Upper lobe of right lung (tissue), 1 donor: ENCODE data around the gene PSMD14. TPM values are rescaled to one million over a fixed set of nuclear protein-coding genes. Genes with fewer than 3 reads are reported as not detected.
"Not testable (repeated sequence)": the region's sequence is repeated elsewhere in the genome, so short reads cannot be mapped to it uniquely, and the experiment has no call there.

Experiments used
- ATAC-seq: fragments of 200-7000 bp; cut with Tn5 transposase; one replicate; pipeline ENCODE4 v1.9.1; 2020; ENCODE audit warnings: mild to moderate bottlenecking, moderate library complexity
- DNase-seq: peaks from one replicate; pipeline ENCODE4 v3.0.0-alpha.2; 2020
- H3K27ac ChIP-seq: fragments of 200-600 bp; one replicate; pipeline ENCODE4 v1.8.0; 2022
- H3K27me3 ChIP-seq: fragments of 200-600 bp; one replicate; pipeline ENCODE4 v1.8.0; 2022; ENCODE audit warnings: mild to moderate bottlenecking
- H3K36me3 ChIP-seq: fragments of 200-600 bp; one replicate; pipeline ENCODE4 v1.8.0; 2022
- H3K4me1 ChIP-seq: fragments of 200-600 bp; one replicate; pipeline ENCODE4 v1.8.0; 2022
- H3K4me3 ChIP-seq: fragments of 200-600 bp; one replicate; pipeline ENCODE4 v1.8.0; 2022; ENCODE audit warnings: mild to moderate bottlenecking
- H3K9me3 ChIP-seq: fragments of 200-600 bp; one replicate; pipeline ENCODE4 v1.8.0; 2022
- intact Hi-C: fragments of 100-400 bp; cut with DNase I; formaldehyde crosslinking; loops from one replicate; pipeline ENCODE4 v1.11.0; 2022
- long read RNA-seq: library from polyadenylated mRNA; unstranded; transcript quantifications from one replicate; pipeline ENCODE4 v2.0.0, GENCODE V29; 2021
- total RNA-seq: library from RNA; stranded (reverse); fragmentation: NEBNext Ultra II Directional; extraction: Animal tissue kit (Norgen Biotek cat#: 25700); gene quantifications from one replicate; pipeline ENCODE4 v1.2.1, GENCODE V29; 2021
- TF ChIP-seq, protein P1 (sequence below): fragments of 200-600 bp; IDR thresholded peaks from one replicate; pipeline ENCODE4 v1.8.0; 2022; ENCODE audit warnings: antibody characterized with exemption
- donor health status: DM: no; HTN: yes; CAD: no; lungs with severe emphysema.

The PSMD14 gene
- 33.0 TPM for total RNA-seq
- long read RNA-seq, transcript PSMD14-201 (12 exons, 1,954 nt) = major isoform, 64 of 70 reads
- long read RNA-seq, partial matches to known transcripts = 2 of 70 reads
- long read RNA-seq, other reads (novel, unspliced or antisense) = 3 of 70 reads

- Histone ChIP-seq H3K27me3 (no peaks in the 10 kb centered on the region), H3K27ac (peak within 1 kb of the TSS; percentile 89), H3K4me3 (peak within 1 kb of the TSS; percentile 79), H3K4me1 (peaks cover 15% of the 10 kb centered on the region), H3K9me3 (no peaks in the 10 kb centered on the region), H3K36me3 (no peaks in the 10 kb centered on the region)
- TF ChIP-seq, protein P1, sequence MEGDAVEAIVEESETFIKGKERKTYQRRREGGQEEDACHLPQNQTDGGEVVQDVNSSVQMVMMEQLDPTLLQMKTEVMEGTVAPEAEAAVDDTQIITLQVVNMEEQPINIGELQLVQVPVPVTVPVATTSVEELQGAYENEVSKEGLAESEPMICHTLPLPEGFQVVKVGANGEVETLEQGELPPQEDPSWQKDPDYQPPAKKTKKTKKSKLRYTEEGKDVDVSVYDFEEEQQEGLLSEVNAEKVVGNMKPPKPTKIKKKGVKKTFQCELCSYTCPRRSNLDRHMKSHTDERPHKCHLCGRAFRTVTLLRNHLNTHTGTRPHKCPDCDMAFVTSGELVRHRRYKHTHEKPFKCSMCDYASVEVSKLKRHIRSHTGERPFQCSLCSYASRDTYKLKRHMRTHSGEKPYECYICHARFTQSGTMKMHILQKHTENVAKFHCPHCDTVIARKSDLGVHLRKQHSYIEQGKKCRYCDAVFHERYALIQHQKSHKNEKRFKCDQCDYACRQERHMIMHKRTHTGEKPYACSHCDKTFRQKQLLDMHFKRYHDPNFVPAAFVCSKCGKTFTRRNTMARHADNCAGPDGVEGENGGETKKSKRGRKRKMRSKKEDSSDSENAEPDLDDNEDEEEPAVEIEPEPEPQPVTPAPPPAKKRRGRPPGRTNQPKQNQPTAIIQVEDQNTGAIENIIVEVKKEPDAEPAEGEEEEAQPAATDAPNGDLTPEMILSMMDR = no peak
- intact Hi-C loops = no loop called here
- ATAC-seq = peak; percentile 99
- peak; percentile 96 for DNase-seq
Measured at GRCh38 chr2:161308178-161308955, at the start of gene PSMD14. Gene PSMD14 (plus strand): TSS chr2:161308425. CDS start chr2:161318826, 10,401 bp downstream.

- ATAC-seq (no peak), DNase-seq (no peak)
- no peaks in the 10 kb centered on the region for H3K9me3 ChIP-seq
- H3K4me3 ChIP-seq = no peak overlapping the region
- no peak overlapping the region for H3K27ac ChIP-seq
- no peaks in the 10 kb centered on the region for H3K4me1 ChIP-seq
- H3K36me3 ChIP-seq = no peaks in the 10 kb centered on the region
- TF ChIP-seq, protein P1 = no peak
- no peaks in the 10 kb centered on the region for H3K27me3 ChIP-seq
- intact Hi-C loops = no loop called here
Measured at GRCh38 chr2:161265874-161266273, 42.4 kb upstream of the PSMD14 start.

GRCh38 chr2:161269111-161269510, 39.1 kb upstream of the PSMD14 start:
- intact Hi-C loops = no loop called here
- H3K4me3 ChIP-seq = no peak overlapping the region

DNA sequence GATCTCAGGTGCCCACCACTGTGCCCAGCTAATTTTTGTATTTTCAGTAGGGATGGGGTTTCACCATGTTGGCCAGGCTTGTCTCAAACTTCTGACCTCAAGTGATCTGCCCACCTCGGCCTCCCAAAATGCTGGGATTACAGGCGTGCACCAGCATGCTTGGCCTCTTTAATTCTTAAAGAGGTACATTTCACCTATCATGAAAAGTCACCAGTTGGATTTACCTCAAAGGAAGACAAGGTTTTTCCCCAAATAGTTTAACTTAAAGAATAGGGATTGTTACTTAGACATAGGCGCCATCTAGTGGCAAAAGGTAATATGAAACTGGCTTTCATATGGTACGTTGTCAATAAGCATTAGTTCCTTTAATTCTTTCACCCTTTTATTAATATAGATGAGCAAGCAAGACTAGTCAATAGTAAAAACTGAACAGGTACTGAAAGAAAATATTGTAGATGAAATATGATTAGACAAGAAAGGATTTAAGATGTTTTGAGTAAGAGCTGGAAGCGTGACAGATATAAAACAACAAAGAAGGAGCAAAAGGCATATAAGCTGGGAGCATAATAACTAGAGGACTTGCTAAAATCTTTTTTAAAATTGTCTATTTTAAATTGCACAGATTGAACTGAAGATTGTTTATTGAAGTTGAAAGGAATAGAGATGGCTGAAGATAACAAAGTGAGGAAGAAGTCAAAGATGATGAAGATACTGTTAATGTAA, 35.0 kb upstream of the PSMD14 start:
- Histone ChIP-seq H3K9me3 (no peaks in the 10 kb centered on the region), H3K27ac (no peak overlapping the region), H3K36me3 (no peaks in the 10 kb centered on the region), H3K27me3 (no peaks in the 10 kb centered on the region), H3K4me3 (no peak overlapping the region), H3K4me1 (no peaks in the 10 kb centered on the region)
- no peak for DNase-seq
- intact Hi-C loops = no loop called here
- TF ChIP-seq, protein P1 = peak; percentile 81
- ATAC-seq = peak; percentile 62

More at GRCh38 chr2:161269111-161269510, 39.1 kb upstream of the PSMD14 start:
- no peak overlapping the region for H3K27ac ChIP-seq
- H3K9me3 ChIP-seq = no peaks in the 10 kb centered on the region
- TF ChIP-seq, protein P1 = no peak
- H3K27me3 ChIP-seq = no peaks in the 10 kb centered on the region
- H3K36me3 ChIP-seq = no peaks in the 10 kb centered on the region
- ATAC-seq (no peak), DNase-seq (no peak)
- H3K4me1 ChIP-seq = no peaks in the 10 kb centered on the region

- DNase-seq, H3K4me1 ChIP-seq, H3K9me3 ChIP-seq, H3K4me3 ChIP-seq, intact Hi-C loops, ATAC-seq, H3K36me3 ChIP-seq, H3K27ac ChIP-seq: not testable (repeated sequence)
- H3K27me3 ChIP-seq = peaks cover 12% of the 10 kb centered on the region
Measured at GRCh38 chr2:161278564-161279229, 29.5 kb upstream of the PSMD14 start.

DNA sequence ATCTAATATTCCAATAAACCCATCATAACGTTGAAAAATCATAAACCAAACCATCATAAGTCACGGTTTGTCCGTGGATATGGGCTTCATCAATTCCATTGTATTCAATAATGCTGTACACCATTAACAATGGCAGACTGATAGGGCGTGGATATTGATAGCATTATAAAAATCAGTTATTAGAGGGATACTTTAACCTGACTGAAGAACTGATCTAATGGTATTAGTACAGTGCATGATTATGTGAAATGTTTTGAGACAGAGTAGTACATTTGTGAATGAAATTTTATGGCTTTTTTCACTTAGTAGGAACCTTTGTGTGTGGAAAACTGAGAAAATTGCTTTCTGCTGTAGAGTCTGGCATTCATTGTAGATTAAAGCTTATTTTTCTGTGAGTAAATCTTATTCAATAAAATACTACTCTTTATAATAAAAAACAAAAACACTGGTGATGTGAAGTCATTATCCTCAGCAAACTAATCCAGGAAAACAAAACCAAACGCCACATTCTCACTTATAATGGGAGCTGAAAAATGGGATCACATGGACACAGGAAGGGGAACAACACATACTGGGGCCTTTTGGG, 28.9 kb upstream of the PSMD14 start:
- peaks cover 12% of the 10 kb centered on the region for H3K27me3 ChIP-seq
- H3K4me3 ChIP-seq, H3K9me3 ChIP-seq, ATAC-seq, DNase-seq, intact Hi-C loops, H3K27ac ChIP-seq, H3K36me3 ChIP-seq, H3K4me1 ChIP-seq: not testable (repeated sequence)

- H3K36me3 ChIP-seq, H3K9me3 ChIP-seq, H3K27ac ChIP-seq, ATAC-seq, intact Hi-C loops, H3K4me3 ChIP-seq, H3K4me1 ChIP-seq: not testable (repeated sequence)
- DNase-seq = peak; percentile 84
- H3K27me3 ChIP-seq = peaks cover 12% of the 10 kb centered on the region
Measured at GRCh38 chr2:161280906-161281323, 27.3 kb upstream of the PSMD14 start.

DNA sequence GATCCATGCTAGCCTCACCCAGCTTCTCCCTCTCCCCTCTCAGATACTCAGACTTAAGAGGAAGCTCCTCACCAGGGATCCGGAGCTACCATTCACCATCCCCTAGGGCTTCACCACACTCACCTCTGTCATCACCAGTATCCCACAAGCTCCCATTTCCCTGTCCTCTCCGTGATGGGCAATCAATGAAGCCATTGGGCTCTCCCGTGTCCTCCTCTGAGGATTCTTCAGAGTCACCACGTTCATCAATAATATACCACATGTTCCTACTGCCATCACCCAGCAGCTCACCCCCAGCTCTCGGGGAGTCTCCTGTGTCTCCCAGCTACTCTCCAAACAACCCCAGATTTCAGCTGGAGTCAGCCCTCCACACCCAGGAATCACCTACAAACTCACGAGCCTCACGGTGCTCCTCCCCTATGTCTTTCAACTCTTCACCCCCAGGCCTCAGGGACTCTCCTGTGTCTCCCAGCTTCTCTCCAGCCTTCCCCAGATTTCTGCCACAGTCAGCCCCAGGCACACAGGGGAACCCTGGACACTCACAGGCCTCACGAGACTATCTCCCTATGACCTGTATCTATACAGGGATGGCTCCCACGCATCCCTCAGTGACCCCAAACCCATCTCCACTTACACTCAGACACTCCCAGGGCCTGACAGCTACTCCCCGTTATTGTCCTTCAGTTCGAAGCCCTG, 26.5 kb upstream of the PSMD14 start:
- H3K4me1 ChIP-seq, ATAC-seq, H3K27ac ChIP-seq, H3K36me3 ChIP-seq, DNase-seq, intact Hi-C loops, H3K9me3 ChIP-seq, H3K4me3 ChIP-seq: not testable (repeated sequence)
- peaks cover 12% of the 10 kb centered on the region for H3K27me3 ChIP-seq

DNA sequence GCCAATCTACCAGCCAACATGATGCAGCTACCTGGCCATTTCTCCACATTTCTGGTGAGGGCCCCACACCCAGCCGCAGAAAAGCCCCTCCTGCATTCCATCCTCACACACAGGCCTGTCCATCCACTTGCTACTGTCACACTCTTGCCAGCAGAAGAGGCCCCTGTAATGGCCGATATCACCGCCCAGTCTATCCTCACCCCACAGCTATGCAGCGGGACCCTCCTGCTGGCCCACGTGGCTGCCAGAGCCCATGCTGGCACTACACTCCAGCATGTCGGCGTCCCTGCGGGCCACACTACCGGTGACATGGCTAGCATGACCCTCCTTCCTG, 25.9 kb upstream of the PSMD14 start:
- ATAC-seq, H3K4me1 ChIP-seq, H3K4me3 ChIP-seq, DNase-seq, H3K9me3 ChIP-seq, H3K36me3 ChIP-seq, intact Hi-C loops, H3K27ac ChIP-seq: not testable (repeated sequence)
- peaks cover 12% of the 10 kb centered on the region for H3K27me3 ChIP-seq
